Measurements from ENCODE around the gene PTPN7. TPM values are rescaled to one million over a fixed set of nuclear protein-coding genes. Genes with fewer than 3 reads are reported as not detected.

PTPN7 gene
- total RNA-seq, 1 donor from 2014 or later = 0.75 TPM

- Histone ChIP-seq H3K27ac (ENCODE audit: low read depth, low read length) (no peak overlapping the region), H3K9ac (ENCODE audit: low read length) (no peak overlapping the region), H3K9me3 (ENCODE audit: insufficient read depth, low read depth, low read length) (no peaks in the 10 kb centered on the region), H3K36me3 (ENCODE audit: insufficient read depth, low read length) (no peaks in the 10 kb centered on the region), H4K20me1 (ENCODE audit: insufficient read depth, low read length) (no peaks in the 10 kb centered on the region), H3K4me2 (ENCODE audit: low read length) (no peak overlapping the region), H3K79me2 (ENCODE audit: insufficient read depth, low read length) (no peaks in the 10 kb centered on the region), H3K4me3 (ENCODE audit: insufficient read depth, low read depth, low read length) (no peak overlapping the region), H3K27me3 (ENCODE audit: insufficient read depth, low read length) (no peaks in the 10 kb centered on the region), H2AFZ (ENCODE audit: low read depth, low read length) (no peak overlapping the region), H3K4me1 (ENCODE audit: insufficient read depth, low read length) (peaks cover 3% of the 10 kb centered on the region)
- H3K36me3 Mint-ChIP-seq (ENCODE audit: low read depth, unreplicated experiment) = no peaks in the 10 kb centered on the region
- H3K27me3 Mint-ChIP-seq (ENCODE audit: low read depth, unreplicated experiment) = peaks cover 9% of the 10 kb centered on the region
- H3K9me3 Mint-ChIP-seq (ENCODE audit: unreplicated experiment) = no peaks in the 10 kb centered on the region
- H3K4me3 Mint-ChIP-seq (ENCODE audit: unreplicated experiment) = no peak overlapping the region
- TF ChIP-seq EZH2 (IDR thresholded peaks at IDR 0.05; ENCODE audit: insufficient read depth, low read length) (no peak), CTCF (IDR thresholded peaks at IDR 0.05; ENCODE audit: insufficient read depth, low read depth, low read length) (no peak)
- peaks cover 14% of the 10 kb centered on the region for H3K4me1 Mint-ChIP-seq (ENCODE audit: low read depth, unreplicated experiment)
- H3K27ac Mint-ChIP-seq (ENCODE audit: unreplicated experiment) = peak overlapping the region; percentile 41
- FAIRE-seq = no peak
- no peak for DNase-seq (ENCODE audit: low read depth)
Observed at GRCh38 chr1:202161151-202162046, 997 bp upstream of the PTPN7 start.

- Histone ChIP-seq H3K4me1 (ENCODE audit: insufficient read depth, low read length) (peaks cover 8% of the 10 kb centered on the region), H3K9me3 (ENCODE audit: insufficient read depth, low read depth, low read length) (no peaks in the 10 kb centered on the region), H3K4me3 (ENCODE audit: insufficient read depth, low read depth, low read length) (no peak overlapping the region), H3K4me2 (ENCODE audit: low read length) (no peak overlapping the region), H3K27ac (ENCODE audit: low read depth, low read length) (no peak overlapping the region), H3K27me3 (ENCODE audit: insufficient read depth, low read length) (no peaks in the 10 kb centered on the region), H4K20me1 (ENCODE audit: insufficient read depth, low read length) (no peaks in the 10 kb centered on the region), H3K79me2 (ENCODE audit: insufficient read depth, low read length) (no peaks in the 10 kb centered on the region), H2AFZ (ENCODE audit: low read depth, low read length) (no peak overlapping the region), H3K9ac (ENCODE audit: low read length) (no peak overlapping the region), H3K36me3 (ENCODE audit: insufficient read depth, low read length) (no peaks in the 10 kb centered on the region)
- TF ChIP-seq EZH2 (IDR thresholded peaks at IDR 0.05; ENCODE audit: insufficient read depth, low read length) = no peak
- TF ChIP-seq CTCF (IDR thresholded peaks at IDR 0.05; ENCODE audit: insufficient read depth, low read depth, low read length) = no peak
- Mint-ChIP-seq H3K27ac (ENCODE audit: unreplicated experiment) (no peak overlapping the region), H3K9me3 (ENCODE audit: unreplicated experiment) (no peaks in the 10 kb centered on the region), H3K27me3 (ENCODE audit: low read depth, unreplicated experiment) (peaks cover 11% of the 10 kb centered on the region), H3K4me1 (ENCODE audit: low read depth, unreplicated experiment) (peaks cover 20% of the 10 kb centered on the region), H3K4me3 (ENCODE audit: unreplicated experiment) (no peak overlapping the region), H3K36me3 (ENCODE audit: low read depth, unreplicated experiment) (no peaks in the 10 kb centered on the region)
- DNase-seq (ENCODE audit: low read depth) (no peak), FAIRE-seq (no peak)
Observed at GRCh38 chr1:202159534-202160371, 649 bp downstream of the PTPN7 start.
